Hair follicle dermal papilla cell (primary cell): ENCODE measurements around the gene CNGB1. TPM values are rescaled to one million over a fixed set of nuclear protein-coding genes. Genes with fewer than 3 reads are reported as not detected.

ENCODE experiments used
- total RNA-seq: library from RNA; depleted of rRNA; stranded (reverse); fragments of >200 nt; gene quantifications from 2 replicates; pipeline ENCODE4 v1.2.3, GENCODE V29; 2012

The CNGB1 gene
- not detected in 2 replicates for total RNA-seq

DNA sequence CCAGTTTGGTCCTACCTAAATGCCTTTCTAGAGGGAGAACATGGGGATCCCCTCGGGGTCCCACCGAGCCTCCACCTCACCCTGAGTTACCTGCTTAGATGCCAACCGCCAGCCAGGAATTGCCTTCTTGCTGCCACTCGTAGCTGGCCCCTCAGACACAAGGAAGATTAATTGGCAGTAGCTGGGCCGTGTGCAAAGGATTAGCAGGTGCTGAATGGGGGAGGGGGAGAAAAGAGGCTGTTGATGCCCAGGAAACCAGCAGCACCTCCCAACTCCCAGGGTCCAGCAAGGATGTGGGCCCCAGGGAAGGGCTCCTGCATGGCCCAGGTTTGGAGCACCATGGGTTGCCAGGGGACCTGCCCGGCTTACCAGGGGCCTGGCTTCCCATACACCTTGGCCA is at the start of gene CNGB1:
CNGB1 (minus strand) TSS at position 159 of the 400 bp plus-strand sequence. CDS start 3,842 bp downstream, outside the sequence.

DNA sequence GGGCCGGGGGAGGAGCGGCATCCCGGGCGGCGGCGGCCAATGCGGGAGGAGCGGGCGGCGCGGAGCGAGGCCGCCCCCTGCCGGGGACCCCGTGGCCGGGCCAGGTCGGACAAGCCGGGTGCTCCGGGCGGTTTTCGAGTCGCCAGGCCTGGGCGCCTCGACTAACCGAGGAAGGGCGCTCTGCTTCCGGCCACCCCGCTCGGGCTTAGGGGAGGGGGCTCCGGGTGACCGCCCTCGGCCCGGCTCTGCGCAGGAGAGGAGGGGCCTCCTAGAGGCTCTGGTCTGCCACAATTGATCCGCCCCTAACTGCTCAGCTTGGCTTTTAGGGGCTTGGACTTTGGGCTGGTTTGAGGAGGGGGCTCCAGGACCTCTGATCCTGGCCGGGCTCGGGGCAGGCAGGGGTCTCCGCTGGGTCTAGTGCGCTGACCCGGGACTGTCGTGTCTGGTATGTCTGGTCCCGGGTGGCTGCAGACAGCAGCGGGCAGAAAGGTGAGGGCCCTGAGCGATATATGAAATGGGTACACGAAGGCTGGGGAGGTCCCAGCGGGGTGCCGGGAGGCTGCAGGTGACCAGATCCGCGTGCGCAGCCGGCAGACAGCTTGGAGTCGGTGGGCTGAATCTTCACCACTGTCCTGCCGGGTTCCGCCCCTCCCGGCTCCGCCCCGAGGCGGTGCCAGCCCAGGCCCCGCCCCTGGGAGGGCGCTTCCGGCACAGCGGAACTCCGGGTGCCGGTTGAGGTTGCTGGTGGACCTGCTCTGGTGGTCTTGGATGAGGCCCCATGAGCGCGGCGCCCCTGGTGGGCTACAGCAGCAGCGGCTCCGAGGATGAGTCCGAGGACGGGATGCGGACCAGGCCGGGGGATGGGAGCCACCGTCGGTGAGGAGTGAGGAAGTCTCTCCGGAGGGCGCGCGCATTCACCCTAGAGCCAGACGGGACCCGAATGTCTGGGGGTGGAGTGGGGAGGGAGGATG is 30.1 kb upstream of the CNGB1 start, which contains the start of gene USB1:
USB1 (plus strand) TSS at position 702 of the 971 bp plus-strand sequence; CDS start at position 779, 77 bp downstream.

DNA sequence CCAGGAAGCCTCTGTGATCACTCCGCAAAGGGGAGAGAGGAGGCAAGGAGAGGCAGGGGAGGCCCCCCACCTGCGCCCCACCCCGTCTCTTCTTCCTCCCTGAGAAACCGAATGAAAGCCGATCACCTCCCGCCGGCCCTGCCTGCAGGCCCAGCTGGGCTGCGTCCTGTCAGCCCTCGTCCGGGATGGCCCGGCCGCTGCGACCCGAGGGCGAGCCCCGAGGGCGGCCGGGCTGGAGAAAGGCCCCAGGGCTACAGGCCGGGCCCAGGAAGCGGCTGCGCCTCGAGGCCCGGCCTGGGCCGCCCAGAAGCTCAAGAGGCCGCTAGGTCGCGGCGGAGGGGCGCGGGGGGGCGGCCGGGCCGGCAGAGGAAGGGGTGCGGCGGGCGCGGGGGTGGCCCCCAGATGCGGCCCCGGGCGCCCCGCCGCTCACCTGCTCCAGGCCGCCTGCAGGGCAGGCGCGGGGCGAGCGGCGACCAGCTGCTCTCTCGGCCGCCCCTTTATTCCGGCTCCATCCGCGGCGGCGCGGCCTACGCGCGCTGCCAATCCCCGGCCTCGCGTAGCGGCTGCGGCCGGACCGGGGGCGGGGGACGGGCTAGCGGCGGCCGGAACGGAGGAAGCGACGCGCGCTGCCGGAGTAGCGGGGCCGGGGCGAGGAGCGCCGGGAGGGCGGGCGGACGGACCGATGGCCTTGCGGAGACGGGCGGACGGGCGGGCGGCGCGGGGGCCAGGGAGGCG is 29.2 kb upstream of the CNGB1 start, which contains the start of gene ZNF319:
ZNF319 (minus strand) TSS at position 702 of the 735 bp plus-strand sequence. CDS start 2,407 bp downstream, outside the sequence.

Other genes with a start within 250 kb of the CNGB1 start
- gene KATNB1, start 235.4 kb downstream of the CNGB1 start, total RNA-seq, result 16.2 and 20.8 TPM in 2 replicates
- 52.3 and 55.0 TPM in 2 replicates for gene KIFC3, start 168.6 kb downstream of the CNGB1 start, total RNA-seq
- 4.9 and 8.3 TPM in 2 replicates for gene ZNF319, start 29.5 kb upstream of the CNGB1 start, total RNA-seq
- gene USB1, start 30.3 kb upstream of the CNGB1 start, total RNA-seq, result 21.3 and 21.6 TPM in 2 replicates
- gene MMP15, start 54.6 kb upstream of the CNGB1 start, total RNA-seq, result 3.6 and 4.1 TPM in 2 replicates
- 25.6 and 36.1 TPM in 2 replicates for gene CFAP20, start 158.3 kb upstream of the CNGB1 start, total RNA-seq
- gene CSNK2A2, start 227.0 kb upstream of the CNGB1 start, total RNA-seq, result 23.3 and 25.6 TPM in 2 replicates